GM21529 (cell line): ENCODE data around the gene ENC1.
"Not testable (repeated sequence)": the region's sequence is repeated elsewhere in the genome, so short reads cannot be mapped to it uniquely, and the experiment has no call there.

Experiments
- ATAC-seq: cut with Tn5 transposase; IDR thresholded peaks from one replicate; pipeline ENCODE4 v1.9.1; 2021; ENCODE audit not compliant: unreplicated experiment

The ENC1 gene

GRCh38 chr5:74640450-74640953 lies at the start of gene ENC1:
Gene ENC1, minus strand, starts transcription at chr5:74640728. Its CDS starts 4,243 bp downstream, at chr5:74636485.
- peak; percentile 72 for ATAC-seq

- ATAC-seq: no peak
Observed at GRCh38 chr5:74686962-74687751, 46.6 kb upstream of the ENC1 start.

GRCh38 chr5:74685979-74686631 lies 45.6 kb upstream of the ENC1 start:
- peak; percentile 45 for ATAC-seq

GRCh38 chr5:74684900-74685851 lies 44.6 kb upstream of the ENC1 start, which contains the start of gene HEXB:
Gene HEXB, plus strand, starts transcription at chr5:74685233. Its CDS starts 28 bp downstream, at chr5:74685261.
- peak; percentile 79 for ATAC-seq

GRCh38 chr5:74679966-74680365 lies 39.4 kb upstream of the ENC1 start:
- no peak for ATAC-seq

GRCh38 chr5:74679300-74679699 lies 38.8 kb upstream of the ENC1 start:
- ATAC-seq: not testable (repeated sequence)

GRCh38 chr5:74678123-74678522 lies 37.6 kb upstream of the ENC1 start:
- not testable (repeated sequence) for ATAC-seq

- ATAC-seq: not testable (repeated sequence)
Observed at GRCh38 chr5:74676466-74676865, 35.9 kb upstream of the ENC1 start.

GRCh38 chr5:74673011-74673790 lies 32.7 kb upstream of the ENC1 start:
- no peak for ATAC-seq

- no peak for ATAC-seq
Observed at GRCh38 chr5:74672215-74672877, 31.8 kb upstream of the ENC1 start.

- no peak for ATAC-seq
Observed at GRCh38 chr5:74670396-74671038, 30.0 kb upstream of the ENC1 start.

GRCh38 chr5:74669821-74670220 lies 29.3 kb upstream of the ENC1 start:
- no peak for ATAC-seq

GRCh38 chr5:74667396-74667795 lies 26.9 kb upstream of the ENC1 start:
- ATAC-seq: no peak

- ATAC-seq: no peak
Observed at GRCh38 chr5:74665816-74666215, 25.3 kb upstream of the ENC1 start.

- ATAC-seq: no peak
Observed at GRCh38 chr5:74665273-74665672, 24.7 kb upstream of the ENC1 start.

- no peak for ATAC-seq
Observed at GRCh38 chr5:74664551-74664950, 24.0 kb upstream of the ENC1 start.

GRCh38 chr5:74660873-74661272 lies 20.3 kb upstream of the ENC1 start:
- ATAC-seq: no peak

GRCh38 chr5:74660140-74660539 lies 19.6 kb upstream of the ENC1 start:
- ATAC-seq: no peak

GRCh38 chr5:74659172-74659571 lies 18.6 kb upstream of the ENC1 start:
- no peak for ATAC-seq
